Measurements from ENCODE around the gene UAP1. TPM values are rescaled to one million over a fixed set of nuclear protein-coding genes. Genes with fewer than 3 reads are reported as not detected.

Gene UAP1
- total RNA-seq, 1 experiment from 2014 or later, result 137 TPM

Other genes with a start within 250 kb of the UAP1 start
- not detected in 2 replicates for gene SPATA46, start 184.9 kb upstream of the UAP1 start, total RNA-seq (2014; rRNA removed; shearing (Covaris generic))
- gene C1orf226, start 180.0 kb upstream of the UAP1 start, total RNA-seq (2014; rRNA removed; shearing (Covaris generic)), result 2.2 and 2.6 TPM in 2 replicates
- gene SH2D1B, start 149.6 kb upstream of the UAP1 start, total RNA-seq (2014; rRNA removed; shearing (Covaris generic)), result 0.05 and 0.71 TPM in 2 replicates
- gene UHMK1, start 63.9 kb upstream of the UAP1 start, total RNA-seq (2014; rRNA removed; shearing (Covaris generic)), result 75.2 and 113 TPM in 2 replicates
- 21.9 and 32.3 TPM in 2 replicates for gene DDR2, start 70.7 kb downstream of the UAP1 start, total RNA-seq (2014; rRNA removed; shearing (Covaris generic))
- 45.5 and 57.2 TPM in 2 replicates for gene HSD17B7, start 229.0 kb downstream of the UAP1 start, total RNA-seq (2014; rRNA removed; shearing (Covaris generic))

Measured in M059J (cell line).